NCI-H748 (cell line): ENCODE results near the gene SMARCD2.
"Not testable (repeated sequence)": the region's sequence is repeated elsewhere in the genome, so short reads cannot be mapped to it uniquely, and the experiment has no call there.

Experiments
- DNase-seq: peaks from one replicate; lab custom pipeline; 2025; ENCODE audit not compliant: unreplicated experiment; lab: John Stamatoyannopoulos, UW

Gene SMARCD2

GRCh38 chr17:63842540-63843386, at the start of gene SMARCD2:
SMARCD2 (minus strand) TSS chr17:63842685; CDS start chr17:63842674, 11 bp downstream.
- peak; percentile 97 for DNase-seq

DNA sequence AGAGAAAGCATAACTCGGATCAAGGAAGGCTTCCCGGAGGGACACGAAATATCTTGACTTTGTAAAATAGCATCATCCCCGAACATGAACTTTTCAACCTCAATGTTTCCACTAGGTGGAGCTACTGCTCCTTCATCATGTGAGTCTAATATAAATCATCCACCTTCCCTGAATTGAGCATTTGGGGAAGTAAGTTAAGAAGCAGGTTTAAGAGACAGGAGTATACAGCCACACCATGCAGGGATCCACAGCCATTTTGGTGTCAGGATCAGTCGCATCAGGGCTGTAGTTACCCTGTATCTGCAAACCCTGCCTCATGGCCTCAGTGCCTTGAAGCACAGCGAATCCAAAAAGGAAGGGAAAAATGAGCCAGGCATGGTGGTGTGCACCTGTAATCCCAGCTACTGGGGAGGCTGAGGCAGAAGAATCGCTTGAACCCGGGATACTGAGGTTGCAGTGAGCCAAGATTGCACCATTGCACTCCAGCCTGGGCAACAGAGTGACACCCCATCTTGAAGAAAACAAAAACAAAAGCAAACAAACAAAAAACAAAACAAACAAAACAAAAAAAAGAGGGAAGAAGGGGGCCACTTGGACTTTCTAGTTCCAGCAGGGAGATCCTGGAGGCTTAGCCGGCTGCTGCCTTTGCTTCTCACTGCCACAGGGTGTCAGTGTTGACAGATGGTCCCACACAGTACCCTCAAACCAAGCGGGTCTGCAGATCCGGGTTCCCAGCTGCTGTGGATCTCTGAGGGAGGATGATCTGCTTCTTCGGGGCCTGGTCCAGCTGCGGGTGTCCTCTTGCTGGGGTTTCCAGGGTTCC, 46.8 kb upstream of the SMARCD2 start:
- DNase-seq, result peak; percentile 38

DNA sequence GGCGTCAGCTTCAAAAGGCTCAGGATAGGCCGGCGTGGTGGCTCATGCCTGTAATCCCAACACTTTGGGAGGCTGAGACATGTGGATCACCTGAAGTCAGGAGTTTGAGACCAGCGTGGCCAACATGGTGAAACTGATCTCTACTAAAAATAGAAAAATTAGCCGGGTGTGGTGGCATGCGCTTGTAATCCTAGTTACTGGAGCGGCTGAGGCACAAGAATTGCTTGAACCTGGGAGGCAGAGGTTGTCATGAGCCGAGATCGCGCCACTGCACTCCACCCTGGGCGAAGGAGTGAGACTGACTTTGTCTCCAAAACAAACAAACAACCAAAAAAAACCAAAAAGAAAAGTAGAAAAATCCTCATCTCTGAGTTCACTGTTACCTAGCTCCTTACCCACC, 42.6 kb upstream of the SMARCD2 start:
- not testable (repeated sequence) for DNase-seq

DNA sequence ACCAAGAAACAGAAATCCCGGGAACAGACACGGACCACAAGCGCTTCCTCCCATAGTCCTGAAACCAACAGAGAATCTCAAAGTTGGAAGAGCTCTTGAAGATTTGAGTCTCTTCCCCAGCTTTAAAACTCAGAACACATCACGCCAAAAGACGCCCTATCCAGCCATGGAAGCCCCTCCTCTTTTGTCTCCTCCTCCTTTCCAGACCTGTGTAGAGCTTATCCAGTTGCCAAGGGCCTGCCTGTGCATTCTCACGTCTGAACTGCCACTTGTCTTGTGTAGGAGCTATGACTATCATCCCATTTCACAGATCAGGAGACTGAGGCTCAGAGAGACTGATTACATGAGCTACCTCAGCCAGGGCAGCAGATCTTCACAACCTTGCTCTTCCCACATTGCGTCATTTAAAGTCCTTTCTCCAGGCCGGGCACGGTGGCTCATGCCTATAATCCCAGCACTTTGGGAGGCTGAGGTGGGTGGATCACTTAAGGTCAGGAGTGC, 40.2 kb upstream of the SMARCD2 start:
- DNase-seq, result not testable (repeated sequence)

- DNase-seq, result peak; percentile 34
Measured at GRCh38 chr17:63881935-63882601, 39.6 kb upstream of the SMARCD2 start, which contains the start of gene GH2. GH2 (minus strand) TSS chr17:63881944; CDS start chr17:63881801, 143 bp downstream.

DNA sequence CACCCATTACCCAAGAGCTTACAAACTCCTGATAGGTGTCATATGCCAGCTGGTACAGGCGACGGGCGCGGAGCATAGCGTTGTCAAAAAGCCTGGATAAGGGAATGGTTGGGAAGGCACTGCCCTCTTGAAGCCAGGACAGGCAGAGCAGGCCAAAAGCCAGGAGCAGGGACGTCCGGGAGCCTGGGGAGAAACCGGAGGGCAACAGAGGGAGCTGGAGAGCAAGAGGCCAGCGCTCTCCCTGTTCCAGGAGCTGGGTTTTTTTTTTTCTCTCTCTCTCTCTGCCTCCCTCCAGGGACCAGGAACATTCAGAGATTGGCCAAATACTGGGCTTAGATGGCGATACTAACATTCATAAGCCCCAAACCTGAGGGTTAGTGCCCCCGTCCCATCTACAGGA, 38.9 kb upstream of the SMARCD2 start:
- DNase-seq, result not testable (repeated sequence)

DNA sequence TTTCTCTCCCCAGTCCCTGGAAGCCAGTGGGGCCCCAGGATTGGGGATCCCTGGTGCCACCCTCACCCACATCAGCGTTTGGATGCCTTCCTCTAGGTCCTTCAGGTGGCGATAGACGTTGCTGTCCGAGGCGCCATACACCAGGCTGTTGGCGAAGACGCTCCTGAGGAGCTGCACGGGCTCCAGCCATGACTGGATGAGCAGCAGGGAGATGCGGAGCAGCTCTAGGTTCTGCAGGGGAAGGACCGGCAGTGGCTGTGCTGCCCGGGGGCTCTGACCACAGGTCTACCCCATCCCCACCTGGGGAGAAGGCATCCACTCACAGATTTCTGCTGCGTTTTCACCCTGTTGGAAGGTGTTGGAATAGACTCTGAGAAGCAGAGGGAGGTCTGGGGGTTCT, 38.2 kb upstream of the SMARCD2 start:
- no peak for DNase-seq

GRCh38 chr17:63878413-63878812, 35.9 kb upstream of the SMARCD2 start:
- not testable (repeated sequence) for DNase-seq

- not testable (repeated sequence) for DNase-seq
Measured at GRCh38 chr17:63874693-63875092, 32.2 kb upstream of the SMARCD2 start.

GRCh38 chr17:63874061-63874626, 31.7 kb upstream of the SMARCD2 start:
- DNase-seq, result not testable (repeated sequence)

- not testable (repeated sequence) for DNase-seq
Measured at GRCh38 chr17:63873577-63873976, 31.1 kb upstream of the SMARCD2 start, which contains the start of gene CSH2. CSH2 (minus strand) TSS chr17:63873677; CDS start chr17:63873614, 63 bp downstream.

- DNase-seq, result not testable (repeated sequence)
Measured at GRCh38 chr17:63871646-63872365, 29.3 kb upstream of the SMARCD2 start.

- not testable (repeated sequence) for DNase-seq
Measured at GRCh38 chr17:63870292-63870665, 27.8 kb upstream of the SMARCD2 start.

DNA sequence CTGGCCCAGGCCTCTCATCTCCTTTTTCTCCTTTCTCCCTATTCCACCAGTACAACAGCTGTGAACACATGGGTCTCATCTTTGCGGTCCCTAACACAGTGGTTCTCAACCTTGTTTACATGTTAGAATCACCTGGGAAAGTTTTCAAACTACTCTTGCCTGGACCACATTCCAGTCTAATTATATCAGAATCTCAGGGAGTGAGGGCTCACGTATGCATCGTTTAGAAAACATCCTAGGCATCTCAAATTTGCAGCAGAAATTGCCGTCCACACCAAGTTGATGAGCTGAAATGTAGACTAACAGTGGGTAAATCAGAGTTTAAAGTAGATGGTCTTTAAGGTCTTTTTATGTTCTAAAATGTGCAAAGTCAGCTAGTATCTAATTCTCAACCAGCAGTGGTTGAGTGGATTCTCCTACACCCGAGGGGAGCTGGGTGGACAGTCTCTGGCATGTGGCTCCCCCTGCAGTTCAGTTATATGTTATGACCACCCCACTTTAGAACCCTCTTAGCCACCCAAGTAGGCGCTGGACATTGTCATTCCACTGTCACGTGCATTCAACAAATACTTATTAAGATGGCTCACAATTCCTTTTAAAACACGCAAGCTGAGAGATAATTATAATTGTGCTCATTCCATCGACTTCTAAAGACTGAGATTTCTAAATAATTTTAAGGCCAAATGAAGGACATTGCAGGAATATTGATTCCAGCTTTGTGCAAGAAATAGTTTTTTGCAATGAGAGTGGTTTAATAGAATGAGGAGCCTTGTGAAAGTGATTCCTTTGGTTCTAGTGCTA, 27.2 kb upstream of the SMARCD2 start:
- not testable (repeated sequence) for DNase-seq

GRCh38 chr17:63866625-63867024, 24.1 kb upstream of the SMARCD2 start:
- DNase-seq, result not testable (repeated sequence)

GRCh38 chr17:63859257-63859656, 16.8 kb upstream of the SMARCD2 start:
- DNase-seq, result no peak

GRCh38 chr17:63856425-63856824, 13.9 kb upstream of the SMARCD2 start:
- DNase-seq, result not testable (repeated sequence)

GRCh38 chr17:63855185-63855584, 12.7 kb upstream of the SMARCD2 start:
- no peak for DNase-seq

GRCh38 chr17:63854709-63855108, 12.2 kb upstream of the SMARCD2 start:
- no peak for DNase-seq
